CD4-positive, alpha-beta T cell treated with Interleukin-17A for 1 hour (primary cell): Measurements from ENCODE around the gene PPFIBP2.

ENCODE experiments used
- DNase-seq: peaks from one replicate; pipeline ENCODE4 v3.0.0-alpha.2; 2020

PPFIBP2 gene

DNA sequence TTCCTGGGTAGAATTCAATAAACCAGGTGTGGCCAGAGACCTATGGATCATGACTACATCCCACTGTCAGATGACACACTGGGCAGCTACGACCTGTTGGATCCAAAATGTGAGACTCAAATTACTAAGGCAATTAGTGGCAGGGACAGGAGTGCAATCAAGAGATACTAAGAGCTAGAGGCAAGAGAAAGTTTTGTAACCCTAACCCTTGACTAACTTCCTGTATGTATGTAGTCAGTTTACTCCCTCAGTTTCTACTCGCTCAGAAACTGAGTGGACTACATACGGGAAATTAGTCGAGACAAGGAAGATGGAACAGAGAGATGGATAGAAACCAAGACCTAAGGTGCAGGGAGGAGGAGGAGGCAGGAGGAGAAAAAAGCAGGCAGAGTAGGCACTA lies 156.8 kb downstream of the PPFIBP2 start:
- DNase-seq, result no peak

GRCh38 chr11:7671347-7672215 lies 157.8 kb downstream of the PPFIBP2 start:
- DNase-seq, result no peak

DNA sequence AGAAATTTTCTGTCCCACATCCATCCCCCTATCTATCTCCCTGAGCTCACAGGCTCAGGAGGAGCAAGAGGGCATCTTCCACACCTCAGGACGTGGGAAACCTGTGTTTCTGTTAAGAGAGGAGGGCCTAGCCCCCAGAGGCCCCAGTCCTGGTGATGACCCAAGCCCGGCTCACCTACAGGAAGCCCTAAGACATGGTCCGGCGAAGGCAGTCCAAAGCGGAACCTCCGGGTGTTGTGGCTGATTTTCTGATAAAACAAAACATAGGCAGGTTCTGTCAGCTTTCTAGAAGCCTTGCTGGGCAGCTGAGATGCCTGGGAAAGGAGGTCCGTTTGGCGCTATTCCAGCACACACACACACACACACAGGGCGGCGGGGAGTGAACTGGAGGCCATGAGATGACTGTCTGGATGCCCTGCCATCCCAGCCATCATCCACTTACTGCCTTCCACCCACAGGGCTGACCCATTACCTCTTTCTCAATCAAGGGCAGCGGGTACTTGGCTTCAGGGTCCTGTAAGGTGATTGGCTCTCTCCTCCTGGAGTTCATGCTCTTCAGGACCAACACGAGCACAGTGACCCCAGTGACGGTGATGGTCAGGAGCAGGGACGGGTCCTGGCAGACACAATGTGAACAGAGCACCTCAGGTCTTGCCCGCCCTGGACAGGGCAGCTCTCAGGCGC lies 158.6 kb downstream of the PPFIBP2 start:
- DNase-seq, result no peak

DNA sequence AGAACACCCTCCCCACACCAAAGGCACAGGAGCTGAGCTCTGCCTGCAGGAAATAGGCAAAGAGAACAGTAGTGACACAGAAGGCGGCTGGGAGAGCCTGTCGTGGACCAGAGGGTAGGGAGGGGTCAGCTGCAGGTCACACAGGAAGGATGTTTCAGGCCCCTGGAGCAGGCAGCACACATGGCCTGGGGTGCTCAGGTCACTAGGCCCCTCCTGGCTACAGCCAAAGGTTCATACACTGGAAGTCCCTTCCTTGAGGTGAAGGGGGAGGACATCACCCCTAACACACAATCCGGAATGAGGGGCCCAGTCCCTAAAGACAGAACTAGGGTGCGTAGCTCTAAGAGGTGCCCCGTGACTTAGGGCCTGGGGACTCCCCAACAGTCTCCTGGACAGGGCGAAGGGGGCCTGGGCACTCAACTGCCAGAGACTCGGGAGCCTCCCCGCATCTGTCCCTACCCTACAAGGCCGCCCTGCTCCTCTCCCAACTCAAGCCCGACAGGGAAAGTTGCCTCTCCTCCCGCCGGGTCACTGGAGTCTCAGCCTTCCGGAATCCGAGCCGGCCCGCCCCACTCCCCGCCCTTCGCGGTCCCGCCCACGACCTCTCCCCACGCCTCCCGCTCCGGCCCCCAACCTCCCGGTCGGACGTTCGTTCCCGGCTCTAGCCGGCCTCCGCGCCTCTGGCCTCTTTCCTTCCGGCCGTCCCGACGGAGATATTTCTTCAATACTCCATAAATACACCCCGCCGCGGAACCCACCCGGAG lies 159.3 kb downstream of the PPFIBP2 start, which contains the start of gene CYB5R2:
Gene CYB5R2 (minus strand): TSS at position 541 of the 764 bp plus-strand sequence. CDS start 675 bp downstream, outside the sequence.
- DNase-seq, result no peak

DNA sequence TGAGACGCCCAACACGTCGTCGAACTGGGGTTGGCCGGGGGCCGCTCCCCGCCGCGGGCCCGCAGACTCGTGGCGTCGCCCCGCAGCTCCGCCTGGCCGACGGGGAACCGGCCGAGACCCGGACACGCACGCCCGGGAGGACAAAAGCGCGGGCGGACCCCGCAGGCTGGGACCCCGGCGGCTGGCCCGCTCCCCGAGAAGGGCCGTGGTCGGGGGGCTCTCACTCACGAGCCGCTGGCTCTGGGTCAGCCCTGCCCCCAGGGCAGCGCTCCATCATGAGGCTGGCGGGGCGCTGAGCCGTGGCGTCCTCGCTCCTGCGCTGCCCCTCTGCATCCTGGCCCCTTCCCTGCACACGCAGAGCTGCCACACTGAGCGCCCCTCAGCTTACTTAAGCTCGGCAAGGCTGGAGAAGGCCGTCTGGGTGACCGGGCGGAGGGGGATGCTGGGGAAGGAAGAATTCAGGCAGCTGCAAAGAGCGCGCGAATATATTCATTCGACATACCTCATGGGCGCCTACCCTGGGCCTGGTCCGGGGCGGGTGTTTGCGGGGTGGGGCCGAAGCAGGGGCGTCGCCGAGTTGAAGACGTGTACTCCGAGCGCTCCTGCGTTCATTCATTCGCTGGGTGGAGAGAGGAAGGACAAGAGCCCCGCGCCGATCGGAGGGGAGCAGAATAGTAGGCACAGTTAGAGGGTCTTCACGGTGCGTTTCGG lies 160.1 kb downstream of the PPFIBP2 start:
- no peak for DNase-seq

GRCh38 chr11:7675631-7676030 lies 161.8 kb downstream of the PPFIBP2 start:
- DNase-seq, result no peak

- no peak for DNase-seq
These were observed 163.3 kb downstream of the PPFIBP2 start for GRCh38 chr11:7677071-7677470.

DNA sequence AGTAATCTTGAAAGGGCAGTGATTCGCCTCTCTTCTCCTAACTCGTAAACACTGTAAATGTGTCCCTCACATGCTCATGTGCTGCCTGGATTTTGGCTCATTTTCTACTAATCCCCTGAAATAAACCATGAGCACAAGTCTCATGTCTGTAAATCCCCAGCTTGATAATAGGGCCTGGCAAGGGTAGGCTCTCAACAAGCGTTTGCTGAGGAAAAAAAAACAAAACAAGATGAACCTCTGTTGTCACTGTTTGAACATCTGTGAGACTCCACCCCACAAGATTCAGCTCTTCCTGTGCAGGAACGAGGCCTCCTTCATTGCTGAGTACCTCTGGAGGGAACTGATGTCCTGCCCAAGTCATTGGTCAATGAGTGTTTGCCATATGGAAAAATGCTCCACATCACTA lies 164.0 kb downstream of the PPFIBP2 start:
- no peak for DNase-seq

DNA sequence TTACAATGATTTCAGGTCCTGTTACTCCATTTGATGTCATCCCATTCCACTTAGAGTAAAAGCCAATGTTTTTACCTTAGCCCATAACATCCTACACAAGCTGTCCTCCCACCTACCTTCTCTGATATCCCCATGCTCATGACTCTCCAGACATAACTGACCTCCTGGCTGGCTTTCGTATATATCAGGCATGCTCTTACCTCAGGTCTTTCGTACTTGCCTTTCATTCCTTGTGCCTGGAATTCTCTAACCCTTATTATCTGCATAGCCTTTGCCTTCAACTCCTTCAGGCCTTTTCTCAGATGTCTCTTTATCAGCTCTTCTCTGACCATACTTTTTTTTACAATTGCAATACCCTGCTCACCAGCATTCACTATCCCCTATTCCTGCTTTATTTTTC lies 169.8 kb downstream of the PPFIBP2 start:
- no peak for DNase-seq

GRCh38 chr11:7686761-7687160 lies 173.0 kb downstream of the PPFIBP2 start:
- no peak for DNase-seq

GRCh38 chr11:7687386-7687785 lies 173.6 kb downstream of the PPFIBP2 start:
- no peak for DNase-seq

DNA sequence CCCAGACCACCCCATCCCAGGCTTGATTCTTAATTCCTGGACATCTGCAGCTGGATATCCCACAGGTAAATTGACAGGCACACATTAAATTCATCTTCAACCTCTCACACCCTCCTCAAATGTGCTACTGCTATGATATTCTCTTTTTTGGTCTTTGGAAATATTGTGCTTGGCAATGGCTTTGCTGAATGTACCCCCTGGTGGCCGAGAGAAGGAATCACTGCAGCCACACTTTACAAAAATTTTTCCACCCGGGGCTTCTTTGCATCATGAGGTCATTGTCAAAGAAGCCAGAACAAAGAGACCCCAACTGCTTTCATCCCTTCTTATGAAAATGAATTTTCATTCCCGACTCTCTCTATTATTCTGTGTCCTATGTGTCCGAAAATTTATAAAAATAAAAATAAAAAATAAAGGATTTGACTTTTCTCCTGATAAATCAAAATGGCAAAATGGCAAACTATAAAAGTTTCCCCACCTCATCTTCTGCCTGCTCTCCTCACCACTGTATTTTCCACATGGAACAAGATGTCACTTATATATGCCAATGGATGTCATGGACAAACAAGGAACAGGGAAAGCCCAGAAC lies 174.5 kb downstream of the PPFIBP2 start:
- peak; percentile 29 for DNase-seq

GRCh38 chr11:7689239-7689638 lies 175.4 kb downstream of the PPFIBP2 start:
- no peak for DNase-seq

DNA sequence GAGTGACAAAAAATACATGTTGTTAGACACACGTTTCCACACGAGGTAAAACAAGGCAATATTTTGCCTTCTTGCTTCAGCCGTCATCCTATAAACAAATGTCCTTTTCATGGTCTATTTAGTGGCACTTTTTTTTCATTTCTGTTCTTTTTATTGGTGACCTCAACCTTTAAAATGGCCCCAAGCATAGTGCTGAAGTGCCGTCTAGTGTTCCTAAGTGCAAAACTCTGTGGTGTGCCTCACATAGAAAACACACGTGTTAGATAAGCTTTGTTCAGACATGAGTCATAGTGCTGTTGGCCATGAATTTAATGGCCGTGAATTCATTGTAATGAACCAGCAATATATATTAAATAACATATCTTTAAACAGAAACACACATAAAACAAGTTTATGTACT lies 176.8 kb downstream of the PPFIBP2 start:
- DNase-seq, result no peak

DNA sequence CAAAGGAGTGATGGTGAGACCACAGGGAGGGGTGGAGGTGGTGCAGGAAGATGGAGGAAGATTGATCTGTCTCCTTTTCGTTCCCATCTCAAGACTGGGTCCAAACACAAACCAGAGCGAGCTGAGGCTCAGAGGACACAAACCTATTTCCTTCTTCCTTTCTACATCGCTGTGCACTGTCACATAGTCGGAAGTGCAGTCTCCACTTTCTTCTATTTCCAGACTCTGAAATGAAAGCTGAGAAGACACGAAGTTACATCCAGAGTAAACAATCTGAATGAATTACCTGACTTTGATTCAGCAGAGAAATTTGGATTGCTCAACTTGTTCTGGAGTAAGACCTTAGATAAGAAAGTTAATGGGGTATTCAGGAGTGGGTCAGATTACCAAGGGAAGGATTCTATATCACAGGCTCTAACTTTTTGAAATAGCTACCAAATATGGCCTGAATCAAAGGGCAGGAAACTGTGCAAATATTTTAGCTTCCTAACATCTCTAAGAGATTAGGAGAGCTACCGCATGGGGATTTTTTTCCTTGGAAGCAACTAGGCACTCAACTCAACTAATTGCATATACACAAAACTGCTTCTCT lies 178.1 kb downstream of the PPFIBP2 start:
- DNase-seq, result no peak

DNA sequence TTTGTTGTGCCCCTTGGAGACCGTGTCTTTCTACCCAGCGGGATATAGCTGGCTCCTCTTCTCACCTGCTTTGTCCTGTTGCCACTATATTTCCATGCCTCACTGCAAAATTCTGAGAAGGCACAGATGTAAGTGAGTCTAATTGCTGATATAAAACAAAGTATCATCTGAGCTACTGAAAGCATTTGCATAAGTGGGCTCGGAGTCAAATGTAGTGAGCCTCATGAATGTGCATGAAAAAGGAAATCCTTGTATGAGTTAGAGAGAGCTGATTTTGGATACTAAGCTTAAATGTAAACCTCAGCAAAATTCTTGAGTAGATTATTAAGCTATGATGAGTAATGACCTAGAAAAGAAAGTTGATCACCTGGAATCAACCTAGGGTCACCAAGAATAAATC lies 178.6 kb downstream of the PPFIBP2 start:
- no peak for DNase-seq

- no peak for DNase-seq
These were observed 180.4 kb downstream of the PPFIBP2 start for GRCh38 chr11:7694235-7694634.

DNA sequence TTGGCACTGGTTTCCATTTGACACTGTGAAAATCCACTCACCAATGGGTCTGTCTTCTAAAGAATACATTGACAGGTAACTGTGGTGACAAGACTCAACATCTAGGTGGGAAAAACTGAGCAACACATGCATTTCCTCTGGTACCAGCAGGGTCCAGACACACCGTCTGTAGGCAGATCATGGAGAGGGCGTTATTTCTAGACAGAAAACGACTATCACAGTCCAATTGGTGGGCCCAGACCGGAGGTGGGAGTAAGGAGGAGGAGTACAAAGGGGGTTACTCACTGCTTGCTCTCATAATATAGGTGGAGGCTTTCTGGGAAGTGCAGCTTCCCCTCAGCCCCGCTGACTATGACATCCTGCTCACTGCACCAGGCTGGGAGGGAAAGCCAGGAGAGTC lies 182.6 kb downstream of the PPFIBP2 start:
- no peak for DNase-seq
